ENCODE data around the gene GPLD1. TPM values are rescaled to one million over a fixed set of nuclear protein-coding genes. Genes with fewer than 3 reads are reported as not detected.
"Not testable (repeated sequence)": the region's sequence is repeated elsewhere in the genome, so short reads cannot be mapped to it uniquely, and the experiment has no call there.

Gene GPLD1
- total RNA-seq, 1 experiment from 2014 or later: 0.55 TPM

DNA sequence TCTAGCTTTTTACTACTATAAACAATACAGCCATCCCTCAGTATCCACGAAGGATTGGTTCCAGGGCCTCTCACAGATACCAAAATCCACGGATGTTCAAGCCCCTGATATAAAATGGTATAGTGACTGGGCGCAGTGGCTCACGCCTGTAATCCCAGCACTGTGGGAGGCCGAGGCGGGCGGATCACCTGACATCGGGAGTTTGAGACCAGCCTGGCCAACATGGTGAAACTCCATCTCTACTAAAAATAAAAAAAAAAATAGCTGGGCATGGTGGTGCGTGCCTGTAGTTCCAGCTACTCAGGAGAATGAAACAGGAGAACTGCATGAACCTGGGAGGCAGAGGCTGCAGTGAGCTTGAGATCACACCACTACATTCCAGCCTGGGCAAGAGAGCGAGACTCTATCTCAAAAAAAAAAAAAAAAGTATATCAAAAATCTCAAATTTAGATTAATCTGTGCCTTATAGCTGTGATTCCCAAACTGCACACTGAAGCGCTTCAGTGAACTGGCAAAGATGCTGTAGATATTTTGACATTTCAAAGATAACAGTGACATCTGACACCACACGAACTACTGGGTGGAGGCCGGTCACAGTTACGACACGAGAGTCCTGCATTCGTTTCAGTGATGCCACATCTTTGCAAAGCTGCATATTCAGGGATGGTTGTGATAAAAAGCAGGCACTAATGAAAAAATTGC, 48.3 kb downstream of the GPLD1 start:
- no peak for DNase-seq (ENCODE audit: low read depth, low spot score)

DNA sequence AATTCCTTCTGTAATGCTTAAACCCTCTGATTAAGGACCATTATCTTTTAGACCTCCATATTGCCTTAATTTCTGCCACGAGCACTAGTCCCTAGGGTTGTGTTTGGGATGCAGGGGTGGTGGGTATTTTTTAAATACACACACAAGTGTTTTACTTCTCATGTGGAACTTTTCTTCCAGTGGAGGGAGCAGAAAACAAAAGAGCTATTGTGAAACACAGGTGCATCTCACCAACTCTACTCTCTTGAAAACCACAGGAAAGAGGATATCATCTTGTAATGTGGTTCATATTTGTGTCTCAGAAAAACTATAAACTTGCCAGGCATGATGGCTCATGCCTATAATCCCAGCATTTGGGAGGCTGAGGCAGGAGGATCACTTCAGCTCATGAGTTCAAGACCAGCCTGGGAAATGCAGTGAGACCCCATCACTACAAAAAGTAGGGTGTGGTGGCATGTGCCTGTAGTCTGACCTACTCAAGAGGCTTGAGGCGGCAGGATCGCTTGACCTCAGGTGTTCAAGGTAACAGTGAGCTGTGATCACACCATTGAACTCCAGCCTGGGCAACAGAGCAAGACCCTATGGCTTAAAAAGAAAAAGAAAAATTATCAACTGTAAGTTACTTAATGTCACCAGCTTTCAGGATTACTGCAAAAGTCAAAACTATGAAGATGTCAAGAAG, 49.4 kb downstream of the GPLD1 start:
- DNase-seq (ENCODE audit: low read depth, low spot score): no peak
- in situ Hi-C loops (cut with HindIII; ENCODE audit: low pct_unique_long_range_greater_than_20kb, low sequenced_read_pairs): no loop called here

More for the DNA sequence above, 48.3 kb downstream of the GPLD1 start:
- in situ Hi-C loops (cut with HindIII; ENCODE audit: low pct_unique_long_range_greater_than_20kb, low sequenced_read_pairs): no loop called here

DNA sequence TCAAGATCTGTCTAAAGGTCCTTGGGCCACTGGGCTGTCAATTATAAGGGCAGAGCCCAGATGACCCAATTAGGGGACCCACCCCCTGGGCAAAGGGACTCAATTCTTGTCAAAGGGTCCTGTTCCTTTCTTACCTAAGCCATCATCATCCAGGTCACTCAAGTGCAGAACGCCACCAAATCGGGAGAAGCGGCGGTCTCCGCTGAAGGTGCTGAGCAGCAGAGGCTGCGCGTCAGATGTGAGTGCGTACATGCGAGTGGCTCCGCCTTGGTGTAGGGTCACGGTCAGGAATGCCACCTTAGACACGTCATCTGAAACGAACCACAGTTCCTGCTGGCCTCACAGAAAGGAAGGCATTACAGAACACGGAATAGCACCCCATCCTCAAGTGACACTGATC, 52.4 kb downstream of the GPLD1 start:
- in situ Hi-C loops (cut with HindIII; ENCODE audit: low pct_unique_long_range_greater_than_20kb, low sequenced_read_pairs): no loop called here
- no peak for DNase-seq (ENCODE audit: low read depth, low spot score)

DNA sequence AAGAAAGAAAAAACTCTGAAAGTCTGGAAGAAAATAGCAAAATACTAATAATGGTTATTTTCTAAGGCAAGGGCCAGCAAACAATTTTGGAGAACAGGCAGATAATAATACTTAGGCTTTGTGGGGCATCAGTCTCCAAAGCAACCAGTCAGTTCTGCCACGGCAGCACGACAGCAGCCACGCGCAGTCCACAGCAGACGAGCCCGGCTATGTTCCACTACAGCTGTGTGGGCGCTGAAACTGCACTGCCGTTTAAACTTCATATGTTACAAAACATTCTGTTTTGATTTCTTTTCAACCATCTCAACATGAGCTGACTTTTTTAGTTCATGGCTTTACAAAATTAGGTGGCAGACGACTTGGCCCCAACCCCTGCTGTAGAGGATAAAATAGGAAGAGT, 56.8 kb downstream of the GPLD1 start:
- no peak for DNase-seq (ENCODE audit: low read depth, low spot score)
- in situ Hi-C loops (cut with HindIII; ENCODE audit: low pct_unique_long_range_greater_than_20kb, low sequenced_read_pairs): no loop called here

DNA sequence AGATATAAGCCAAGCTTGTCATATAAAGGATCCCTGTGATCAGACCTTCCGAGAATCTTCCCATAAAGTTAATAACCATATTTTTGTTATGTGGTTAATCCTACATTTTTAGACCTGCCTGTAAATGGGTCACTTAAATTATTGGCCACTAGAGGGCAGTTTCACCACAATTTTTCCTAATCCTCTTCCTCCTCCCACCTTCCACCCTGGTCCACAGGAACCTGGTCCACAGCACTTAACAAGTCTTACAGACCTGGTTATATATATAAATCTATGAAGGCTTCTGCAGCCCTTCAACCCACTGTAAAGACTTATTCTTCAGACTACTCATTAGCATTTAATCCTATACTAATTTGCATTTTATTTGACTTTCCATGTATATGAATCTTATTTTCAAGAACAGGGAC, 58.3 kb downstream of the GPLD1 start:
- in situ Hi-C loops (cut with HindIII; ENCODE audit: low pct_unique_long_range_greater_than_20kb, low sequenced_read_pairs): no loop called here
- DNase-seq (ENCODE audit: low read depth, low spot score): peak; percentile 84

DNA sequence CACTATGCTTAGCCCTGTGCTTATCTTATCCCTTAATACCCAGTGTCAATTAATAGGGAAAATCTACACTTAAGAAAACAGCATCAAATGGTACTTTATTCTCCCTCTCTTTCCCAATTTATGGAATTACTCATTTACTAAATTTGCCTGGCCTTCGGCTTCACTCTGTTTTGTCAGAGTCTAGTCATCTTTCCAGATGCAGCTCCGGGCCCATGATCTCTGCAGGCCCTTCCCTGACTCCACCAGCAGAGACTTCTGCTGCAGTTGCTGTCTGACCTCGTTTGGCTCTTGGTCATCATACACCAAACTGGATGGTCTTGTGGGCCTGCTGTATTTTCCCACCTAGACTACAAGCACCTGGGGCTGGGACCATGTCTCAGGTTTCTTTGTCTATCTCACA, 59.3 kb downstream of the GPLD1 start:
- in situ Hi-C loops (cut with HindIII; ENCODE audit: low pct_unique_long_range_greater_than_20kb, low sequenced_read_pairs): no loop called here
- no peak for DNase-seq (ENCODE audit: low read depth, low spot score)

DNA sequence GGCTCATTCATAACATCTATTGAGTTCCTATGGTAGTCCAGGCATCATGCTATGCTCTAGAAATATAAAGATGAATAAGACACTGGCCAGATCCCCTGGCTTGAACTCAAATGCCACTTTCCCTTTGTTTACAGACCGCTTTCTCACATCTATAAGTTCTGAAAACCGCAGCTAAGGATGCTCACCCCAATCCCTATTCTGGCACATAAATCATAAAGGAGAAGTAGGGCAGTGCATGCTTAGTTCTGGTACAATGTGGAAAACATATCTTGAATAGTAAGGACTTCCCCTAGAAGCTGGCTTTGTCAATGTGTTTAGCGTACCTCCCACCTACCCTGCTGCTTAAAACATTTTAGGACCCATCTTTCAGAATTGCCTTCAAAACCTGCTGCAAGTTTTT, 60.2 kb downstream of the GPLD1 start:
- no peak for DNase-seq (ENCODE audit: low read depth, low spot score)
- in situ Hi-C loops (cut with HindIII; ENCODE audit: low pct_unique_long_range_greater_than_20kb, low sequenced_read_pairs): no loop called here

DNA sequence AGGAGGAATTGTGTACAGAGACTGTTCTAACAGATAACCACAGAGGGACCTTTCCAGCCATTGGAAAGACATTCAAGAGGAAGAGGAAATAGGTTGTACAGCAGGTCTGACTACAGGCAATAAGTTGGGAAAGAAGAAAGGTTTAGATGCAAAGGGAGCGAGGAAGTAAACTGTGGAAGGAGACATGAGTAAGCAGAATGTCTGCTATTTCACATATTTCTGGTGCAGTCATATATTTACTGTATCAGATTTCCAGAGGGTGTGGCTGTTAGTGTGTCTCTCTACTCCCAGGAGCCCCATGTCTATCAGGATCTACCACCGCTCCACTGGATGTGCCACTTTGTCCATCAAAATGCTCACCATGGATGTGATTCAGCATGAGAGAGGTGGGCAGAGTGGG, 60.8 kb downstream of the GPLD1 start:
- in situ Hi-C loops (cut with HindIII; ENCODE audit: low pct_unique_long_range_greater_than_20kb, low sequenced_read_pairs): no loop called here
- no peak for DNase-seq (ENCODE audit: low read depth, low spot score)

DNA sequence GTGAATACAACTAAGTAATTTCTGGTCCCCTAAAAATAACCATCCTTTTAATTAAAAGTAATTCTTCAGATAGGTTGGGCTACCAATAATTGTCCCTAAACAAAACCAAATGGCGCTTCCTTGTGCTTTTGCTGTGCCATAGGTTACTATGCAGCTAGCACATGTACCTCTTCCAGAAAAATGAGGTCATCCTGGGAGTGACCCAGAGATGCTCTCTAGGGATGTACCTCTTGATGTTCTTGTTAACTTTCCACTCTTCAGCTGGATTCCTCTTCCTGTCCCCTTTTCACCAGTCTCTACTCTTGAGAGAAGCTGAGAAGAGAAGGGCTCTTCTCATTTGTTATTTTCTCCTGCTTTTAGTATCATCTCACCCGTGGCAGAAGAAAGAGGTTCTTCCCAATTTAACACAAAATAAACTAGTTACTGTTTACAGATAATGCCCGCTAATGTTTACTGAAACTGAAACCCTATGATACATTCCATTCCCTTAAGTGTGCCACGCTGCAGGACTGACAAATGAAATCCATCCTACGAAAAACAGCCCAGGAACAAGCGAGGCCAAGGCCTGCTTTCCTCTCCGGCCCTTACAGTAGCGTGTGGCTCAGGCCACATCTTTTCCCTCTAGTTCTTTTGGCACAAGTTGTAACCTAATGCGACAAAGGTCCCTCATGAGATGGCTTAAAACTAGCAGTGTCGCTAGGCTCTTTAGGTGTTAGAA, 62.5 kb downstream of the GPLD1 start:
- in situ Hi-C loops (cut with HindIII; ENCODE audit: low pct_unique_long_range_greater_than_20kb, low sequenced_read_pairs): no loop called here
- no peak for DNase-seq (ENCODE audit: low read depth, low spot score)

DNA sequence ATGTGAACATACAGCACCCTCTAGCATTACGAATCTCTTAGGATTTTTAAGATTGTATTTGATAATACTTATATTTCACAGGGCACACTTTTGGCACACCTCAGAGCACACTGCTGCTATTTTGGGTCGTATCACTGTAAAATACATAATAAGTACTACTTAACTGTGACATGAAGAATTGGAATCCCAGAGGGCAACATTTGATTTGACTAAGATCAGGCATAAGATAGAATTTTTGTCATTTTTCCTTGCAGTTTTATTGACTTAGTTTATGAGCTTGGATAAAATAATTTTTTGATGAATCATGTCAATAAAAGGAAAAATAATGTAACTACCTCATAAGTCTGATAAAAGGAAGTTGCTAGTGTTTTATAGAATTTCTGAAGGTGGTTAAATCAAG, 64.3 kb downstream of the GPLD1 start:
- in situ Hi-C loops (cut with HindIII; ENCODE audit: low pct_unique_long_range_greater_than_20kb, low sequenced_read_pairs): no loop called here
- DNase-seq (ENCODE audit: low read depth, low spot score): no peak

DNA sequence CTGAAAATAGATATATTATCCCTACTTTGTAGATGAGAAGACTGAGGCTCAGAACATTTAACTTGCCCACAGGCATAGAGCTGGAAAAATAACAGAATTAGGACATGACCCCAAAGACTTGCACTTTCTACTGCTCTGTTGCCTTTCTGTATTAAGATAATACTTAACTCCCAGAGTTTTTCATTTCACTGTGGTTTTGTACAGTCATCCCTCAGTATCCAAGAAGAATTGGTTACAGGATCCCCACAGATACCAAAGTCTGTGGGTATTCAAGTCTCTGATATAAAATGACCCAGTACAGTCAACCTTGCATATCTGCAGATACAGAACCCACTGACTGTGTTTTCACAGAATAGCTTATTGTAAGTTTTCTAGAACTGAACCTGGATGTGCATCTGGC, 69.9 kb downstream of the GPLD1 start:
- in situ Hi-C loops (cut with HindIII; ENCODE audit: low pct_unique_long_range_greater_than_20kb, low sequenced_read_pairs): no loop called here
- DNase-seq (ENCODE audit: low read depth, low spot score): no peak

DNA sequence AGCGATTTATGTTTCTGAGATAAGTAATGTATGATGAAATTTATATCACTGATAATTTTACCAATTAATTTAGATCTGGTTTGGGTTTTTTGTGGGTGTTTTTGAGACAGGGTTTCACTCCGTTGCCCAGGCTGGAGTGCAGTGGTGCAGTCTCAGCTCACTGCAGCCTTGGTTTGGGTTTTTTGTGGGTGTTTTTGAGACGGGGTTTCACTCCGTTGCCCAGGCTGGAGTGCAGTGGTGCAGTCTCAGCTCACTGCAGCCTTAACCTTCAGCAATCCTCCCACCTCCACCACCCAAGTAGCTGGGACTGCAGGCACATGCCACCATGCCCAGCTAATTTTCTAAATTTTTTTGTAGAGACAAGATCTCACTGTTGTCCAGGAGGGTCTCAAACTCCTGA, 73.6 kb downstream of the GPLD1 start:
- DNase-seq (ENCODE audit: low read depth, low spot score): no peak
- in situ Hi-C loops (cut with HindIII; ENCODE audit: low pct_unique_long_range_greater_than_20kb, low sequenced_read_pairs): no loop called here

DNA sequence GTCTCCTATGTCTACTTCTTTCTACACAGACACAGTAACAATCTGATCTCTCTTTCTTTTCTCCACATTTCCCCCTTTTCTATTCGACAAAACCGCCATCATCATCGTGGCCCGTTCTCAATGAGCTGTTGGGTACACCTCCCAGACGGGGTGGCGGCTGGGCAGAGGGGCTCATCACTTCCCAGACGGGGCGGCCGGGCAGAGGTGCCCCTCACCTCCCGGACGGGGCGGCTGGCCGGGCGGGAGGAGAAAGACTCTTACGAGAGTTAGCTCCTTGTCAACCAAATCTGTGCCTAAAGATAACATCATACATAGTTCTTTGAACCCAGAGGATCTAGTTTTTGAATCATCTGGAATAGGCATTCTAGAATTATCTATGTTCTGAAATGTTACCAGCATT, 74.8 kb downstream of the GPLD1 start:
- in situ Hi-C loops (cut with HindIII; ENCODE audit: low pct_unique_long_range_greater_than_20kb, low sequenced_read_pairs); DNase-seq (ENCODE audit: low read depth, low spot score): not testable (repeated sequence)

DNA sequence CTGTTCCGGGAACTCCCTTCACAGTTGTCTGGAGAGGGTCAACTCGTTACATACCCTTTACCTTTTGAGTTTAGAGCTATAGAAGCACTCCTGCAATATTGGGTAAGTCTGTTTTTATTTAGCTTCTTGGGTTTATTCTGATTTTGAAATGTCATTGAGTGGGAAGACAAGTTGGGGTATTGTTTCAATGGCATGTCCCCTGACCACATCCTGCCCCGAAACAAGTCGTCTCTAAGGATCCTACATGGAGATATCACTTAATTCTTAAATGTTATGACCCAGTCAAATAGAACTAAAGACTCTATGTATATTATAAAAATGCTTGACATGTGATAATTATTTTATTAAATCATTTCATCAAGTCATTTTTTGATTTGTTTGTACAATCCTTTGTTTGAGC, 77.1 kb downstream of the GPLD1 start:
- peak; percentile 40 for DNase-seq (ENCODE audit: low read depth, low spot score)
- in situ Hi-C loops (cut with HindIII; ENCODE audit: low pct_unique_long_range_greater_than_20kb, low sequenced_read_pairs): no loop called here

DNA sequence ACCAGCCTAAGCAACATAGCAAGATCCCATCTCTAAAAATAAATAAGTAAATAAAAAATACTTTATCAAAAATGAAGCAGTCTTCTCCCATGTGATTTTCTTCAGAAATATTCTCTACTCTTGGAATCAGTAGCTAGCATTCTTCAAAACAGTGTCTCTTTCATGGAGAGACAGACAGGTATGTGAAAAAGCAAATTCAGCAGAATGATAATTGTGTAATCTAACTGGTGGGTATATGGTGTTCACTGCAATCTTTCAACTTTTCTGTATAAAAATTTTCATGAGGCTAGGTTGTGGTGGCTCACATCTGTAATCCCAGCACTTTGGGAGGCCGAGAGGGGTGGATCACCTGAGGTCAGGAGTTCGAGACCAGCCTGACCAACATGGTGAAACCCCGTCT, 78.8 kb downstream of the GPLD1 start:
- no peak for DNase-seq (ENCODE audit: low read depth, low spot score)
- in situ Hi-C loops (cut with HindIII; ENCODE audit: low pct_unique_long_range_greater_than_20kb, low sequenced_read_pairs): no loop called here

DNA sequence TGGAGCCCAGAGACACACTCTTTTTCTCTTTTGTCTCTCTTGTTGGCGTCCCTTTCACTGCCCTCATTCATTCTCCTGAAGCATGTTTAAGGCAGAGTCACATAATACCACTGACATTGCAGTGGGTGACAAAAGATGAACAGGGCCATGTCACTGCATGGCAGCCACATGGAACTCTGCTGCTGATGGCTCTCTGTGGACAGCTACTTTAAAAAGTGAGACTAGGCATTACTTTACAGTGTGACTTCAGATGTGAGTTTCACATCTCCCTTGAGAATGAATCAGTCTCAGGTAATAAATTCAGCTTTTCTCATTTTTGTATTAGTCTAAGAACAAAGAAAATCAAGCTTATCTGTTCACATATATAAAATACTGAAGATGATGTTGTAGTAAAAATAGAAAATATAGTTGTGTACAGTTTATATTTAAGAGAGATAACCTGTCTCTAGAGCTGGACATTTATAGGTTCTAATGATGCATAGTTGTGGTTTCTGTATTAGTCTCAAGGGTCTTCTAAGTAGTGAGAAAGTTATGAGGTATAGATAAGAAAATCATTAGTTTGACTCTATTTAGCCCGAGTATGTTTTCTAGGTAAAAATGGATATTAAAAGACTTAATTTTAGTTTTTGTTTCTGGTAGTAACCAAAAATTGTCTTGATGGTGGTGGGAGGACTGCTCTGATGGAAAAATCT, 80.5 kb downstream of the GPLD1 start:
- DNase-seq (ENCODE audit: low read depth, low spot score): no peak
- in situ Hi-C loops (cut with HindIII; ENCODE audit: low pct_unique_long_range_greater_than_20kb, low sequenced_read_pairs): no loop called here

DNA sequence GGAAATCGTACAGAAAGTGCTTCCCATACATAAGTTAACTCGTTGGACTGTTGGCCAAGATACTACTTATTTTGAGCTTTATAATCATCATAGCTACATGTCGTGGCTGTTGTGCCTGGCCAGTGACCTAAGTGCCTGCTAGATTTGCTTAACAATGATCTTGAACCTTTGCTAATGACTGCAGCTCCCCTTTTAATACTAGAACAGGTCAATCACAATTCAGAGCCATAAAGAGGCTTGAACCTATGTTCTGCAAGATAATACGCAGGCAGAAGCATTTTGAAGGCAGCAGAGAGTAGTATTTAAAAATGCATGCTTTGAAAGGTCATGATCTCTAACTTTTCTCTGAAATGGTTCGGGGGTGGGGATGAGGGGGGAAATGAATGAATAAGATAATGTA, 84.1 kb downstream of the GPLD1 start:
- in situ Hi-C loops (cut with HindIII; ENCODE audit: low pct_unique_long_range_greater_than_20kb, low sequenced_read_pairs): no loop called here
- DNase-seq (ENCODE audit: low read depth, low spot score): no peak

DNA sequence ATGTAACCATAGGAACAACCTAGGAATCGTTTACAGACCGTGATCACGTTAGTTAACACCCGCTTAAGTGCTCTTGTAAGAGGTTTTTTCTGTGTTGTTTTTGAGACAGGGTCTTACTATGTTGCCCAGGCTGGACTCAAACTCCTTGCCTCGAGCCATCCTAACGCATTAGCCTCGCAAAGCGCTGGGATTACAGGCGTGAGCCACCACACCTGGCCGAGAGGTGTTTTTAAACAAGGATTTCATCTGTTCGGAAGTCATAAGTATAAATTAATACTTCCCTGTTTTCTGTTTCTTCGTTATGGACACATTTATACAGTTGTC, 85.9 kb downstream of the GPLD1 start:
- in situ Hi-C loops (cut with HindIII; ENCODE audit: low pct_unique_long_range_greater_than_20kb, low sequenced_read_pairs): no loop called here

More for the DNA sequence above, 85.9 kb downstream of the GPLD1 start:
- DNase-seq (ENCODE audit: low read depth, low spot score): no peak
